Adrenal gland (tissue), 5 donors: ENCODE data around the gene EMC6.

ENCODE experiments used
- CTCF ChIP-seq, 6 experiments: fragments of 450-650 bp in 4 of 6; fragments of 200-600 bp in 2 of 6; sonication (generic) in 1 of 6; IDR thresholded peaks; 1 replicate in 5 of 6; 2 replicates in 1 of 6; pipeline versions ENCODE4 v1.5.1 to v1.8.0; 2016 to 2021; ENCODE audit warnings: antibody characterized with exemption in 6 of 6, mild to moderate bottlenecking in 2 of 6, moderate library complexity in 1 of 6
- POLR2A ChIP-seq, 2 donors: fragments of 450-650 bp; IDR thresholded peaks; one replicate each; pipeline ENCODE4 v1.6.1; 2017; ENCODE audit warnings: antibody characterized with exemption in 2 of 2, mild to moderate bottlenecking in 2 of 2, moderate library complexity in 1 of 2
- donor health status: DM: no; HTN: no; CAD: no.

GRCh38 chr17:3641014-3641413 lies 27.6 kb upstream of the EMC6 start:
- TF ChIP-seq POLR2A (IDR thresholded peaks at IDR 0.05) = no peak
- no peak for TF ChIP-seq CTCF (IDR thresholded peaks at IDR 0.05)
